ENCODE measurements around the gene ZNF281. TPM values are rescaled to one million over a fixed set of nuclear protein-coding genes. Genes with fewer than 3 reads are reported as not detected.
"Not testable (repeated sequence)": the region's sequence is repeated elsewhere in the genome, so short reads cannot be mapped to it uniquely, and the experiment has no call there.

Gene ZNF281
- total and polyA plus RNA-seq, 9 donors, result 8.8 to 16.7 (median 12.6) TPM

- DNase-seq, result no peak
- Histone ChIP-seq H3K9me3 (replicated peaks; ENCODE audit: control insufficient read depth, low read depth, low read length) (no peaks in the 10 kb centered on the region), H3K4me1 (ENCODE audit: control insufficient read depth, insufficient read depth, low read length) (no peaks in the 10 kb centered on the region), H3K4me3 (ENCODE audit: low read length) (no peak overlapping the region), H3K27me3 (ENCODE audit: control insufficient read depth, insufficient read depth, low read length) (no peaks in the 10 kb centered on the region), H3K36me3 (ENCODE audit: control insufficient read depth, insufficient read depth, low read length) (no peaks in the 10 kb centered on the region), H3K27ac (ENCODE audit: low read length) (no peak overlapping the region)
- WGBS (ENCODE audit: insufficient coverage), result 66% methylated on average over 3 of the region's 5 CpGs
These were observed 43.1 kb downstream of the ZNF281 start for GRCh38 chr1:200366577-200367253.

GRCh38 chr1:200365897-200366426, 43.9 kb downstream of the ZNF281 start:
- H3K4me1 ChIP-seq (ENCODE audit: control insufficient read depth, insufficient read depth, low read length), result no peaks in the 10 kb centered on the region
- H3K36me3 ChIP-seq (ENCODE audit: control insufficient read depth, insufficient read depth, low read length), result no peaks in the 10 kb centered on the region

GRCh38 chr1:200364831-200365230, 45.0 kb downstream of the ZNF281 start:
- Histone ChIP-seq H3K4me3 (ENCODE audit: low read length) (no peak overlapping the region), H3K27ac (ENCODE audit: low read length) (no peak overlapping the region), H3K9me3 (replicated peaks; ENCODE audit: control insufficient read depth, low read depth, low read length) (no peaks in the 10 kb centered on the region), H3K27me3 (ENCODE audit: control insufficient read depth, insufficient read depth, low read length) (no peaks in the 10 kb centered on the region), H3K4me1 (ENCODE audit: control insufficient read depth, insufficient read depth, low read length) (no peaks in the 10 kb centered on the region), H3K36me3 (ENCODE audit: control insufficient read depth, insufficient read depth, low read length) (no peaks in the 10 kb centered on the region)
- DNase-seq, result no peak
- WGBS (ENCODE audit: insufficient coverage), result no CpG with 5 or more reads among the region's 5 CpGs

More at GRCh38 chr1:200365897-200366426, 43.9 kb downstream of the ZNF281 start:
- no peak overlapping the region for H3K4me3 ChIP-seq (ENCODE audit: low read length)
- DNase-seq, result no peak
- H3K9me3 ChIP-seq (replicated peaks; ENCODE audit: control insufficient read depth, low read depth, low read length), result no peaks in the 10 kb centered on the region
- no peaks in the 10 kb centered on the region for H3K27me3 ChIP-seq (ENCODE audit: control insufficient read depth, insufficient read depth, low read length)
- 89% methylated on average over 2 of the region's 2 CpGs for WGBS (ENCODE audit: insufficient coverage)
- no peak overlapping the region for H3K27ac ChIP-seq (ENCODE audit: low read length)

- no CpG with 5 or more reads among the region's 2 CpGs for WGBS (ENCODE audit: insufficient coverage)
- Histone ChIP-seq H3K4me1 (ENCODE audit: control insufficient read depth, insufficient read depth, low read length) (no peaks in the 10 kb centered on the region), H3K36me3 (ENCODE audit: control insufficient read depth, insufficient read depth, low read length) (no peaks in the 10 kb centered on the region), H3K9me3 (replicated peaks; ENCODE audit: control insufficient read depth, low read depth, low read length) (no peaks in the 10 kb centered on the region), H3K27ac (ENCODE audit: low read length) (no peak overlapping the region), H3K4me3 (ENCODE audit: low read length) (no peak overlapping the region), H3K27me3 (ENCODE audit: control insufficient read depth, insufficient read depth, low read length) (no peaks in the 10 kb centered on the region)
- DNase-seq, result no peak
These were observed 45.6 kb downstream of the ZNF281 start for GRCh38 chr1:200364091-200364759.

GRCh38 chr1:200363264-200363933, 46.4 kb downstream of the ZNF281 start:
- Histone ChIP-seq H3K27ac (ENCODE audit: low read length) (no peak overlapping the region), H3K4me1 (ENCODE audit: control insufficient read depth, insufficient read depth, low read length) (no peaks in the 10 kb centered on the region), H3K4me3 (ENCODE audit: low read length) (no peak overlapping the region), H3K27me3 (ENCODE audit: control insufficient read depth, insufficient read depth, low read length) (no peaks in the 10 kb centered on the region), H3K36me3 (ENCODE audit: control insufficient read depth, insufficient read depth, low read length) (no peaks in the 10 kb centered on the region), H3K9me3 (replicated peaks; ENCODE audit: control insufficient read depth, low read depth, low read length) (no peaks in the 10 kb centered on the region)
- 88% methylated on average over 1 of the region's 5 CpGs for WGBS (ENCODE audit: insufficient coverage)
- DNase-seq, result no peak

- Histone ChIP-seq H3K4me3 (ENCODE audit: low read length) (no peak overlapping the region), H3K27me3 (ENCODE audit: control insufficient read depth, insufficient read depth, low read length) (no peaks in the 10 kb centered on the region), H3K36me3 (ENCODE audit: control insufficient read depth, insufficient read depth, low read length) (no peaks in the 10 kb centered on the region), H3K27ac (ENCODE audit: low read length) (no peak overlapping the region), H3K4me1 (ENCODE audit: control insufficient read depth, insufficient read depth, low read length) (no peaks in the 10 kb centered on the region), H3K9me3 (replicated peaks; ENCODE audit: control insufficient read depth, low read depth, low read length) (no peaks in the 10 kb centered on the region)
- DNase-seq, result no peak
- WGBS (ENCODE audit: insufficient coverage), result no CpG with 5 or more reads among the region's 2 CpGs
These were observed 47.4 kb downstream of the ZNF281 start for GRCh38 chr1:200362421-200362820.

- no CpG with 5 or more reads among the region's 3 CpGs for WGBS (ENCODE audit: insufficient coverage)
- H3K27me3 ChIP-seq (ENCODE audit: control insufficient read depth, insufficient read depth, low read length), result no peaks in the 10 kb centered on the region
- H3K9me3 ChIP-seq (replicated peaks; ENCODE audit: control insufficient read depth, low read depth, low read length), result no peaks in the 10 kb centered on the region
- H3K36me3 ChIP-seq (ENCODE audit: control insufficient read depth, insufficient read depth, low read length), result no peaks in the 10 kb centered on the region
- H3K27ac ChIP-seq (ENCODE audit: low read length), result no peak overlapping the region
- DNase-seq, result no peak
- H3K4me1 ChIP-seq (ENCODE audit: control insufficient read depth, insufficient read depth, low read length), result no peaks in the 10 kb centered on the region
- H3K4me3 ChIP-seq (ENCODE audit: low read length), result no peak overlapping the region
These were observed 50.1 kb downstream of the ZNF281 start for GRCh38 chr1:200359610-200360163.

- not testable (repeated sequence) for H3K4me1 ChIP-seq (ENCODE audit: control insufficient read depth, insufficient read depth, low read length)
These were observed 51.9 kb downstream of the ZNF281 start for GRCh38 chr1:200357925-200358324.

GRCh38 chr1:200355801-200356200, 54.0 kb downstream of the ZNF281 start:
- H3K4me1 ChIP-seq (ENCODE audit: control insufficient read depth, insufficient read depth, low read length), result peaks cover 2% of the 10 kb centered on the region
- 82% methylated on average over 3 of the region's 3 CpGs for WGBS (ENCODE audit: insufficient coverage)
- no peaks in the 10 kb centered on the region for H3K9me3 ChIP-seq (replicated peaks; ENCODE audit: control insufficient read depth, low read depth, low read length)
- no peaks in the 10 kb centered on the region for H3K36me3 ChIP-seq (ENCODE audit: control insufficient read depth, insufficient read depth, low read length)
- no peaks in the 10 kb centered on the region for H3K27me3 ChIP-seq (ENCODE audit: control insufficient read depth, insufficient read depth, low read length)
- H3K4me3 ChIP-seq (ENCODE audit: low read length), result no peak overlapping the region
- no peak overlapping the region for H3K27ac ChIP-seq (ENCODE audit: low read length)
- DNase-seq, result no peak

More at GRCh38 chr1:200357925-200358324, 51.9 kb downstream of the ZNF281 start:
- not testable (repeated sequence) for H3K36me3 ChIP-seq (ENCODE audit: control insufficient read depth, insufficient read depth, low read length); H3K4me3 ChIP-seq (ENCODE audit: low read length); H3K27me3 ChIP-seq (ENCODE audit: control insufficient read depth, insufficient read depth, low read length); H3K9me3 ChIP-seq (replicated peaks; ENCODE audit: control insufficient read depth, low read depth, low read length); DNase-seq; H3K27ac ChIP-seq (ENCODE audit: low read length)
- WGBS (ENCODE audit: insufficient coverage), result no CpG with 5 or more reads among the region's 6 CpGs
